ENCODE measurements around the gene SLC24A4.

The SLC24A4 gene

DNA sequence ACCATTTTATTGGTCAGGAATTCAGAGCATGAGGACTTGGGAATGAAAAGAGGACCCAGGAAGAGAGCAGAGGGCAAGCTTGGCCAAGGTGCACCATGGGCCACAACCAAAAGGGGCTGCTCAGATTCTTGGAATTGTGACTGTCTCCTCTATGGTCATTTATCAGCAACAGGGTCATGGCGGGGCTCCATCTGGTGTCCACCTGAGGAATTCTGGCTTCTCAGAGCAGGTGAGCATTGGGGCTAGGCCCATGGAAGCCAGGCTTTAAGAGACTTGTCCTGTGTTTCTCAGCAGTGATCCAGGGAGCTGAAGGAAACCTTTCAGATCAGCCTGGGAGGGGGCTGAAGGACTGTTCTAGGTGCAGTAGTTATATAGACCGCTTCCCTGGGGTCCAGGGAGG is 188.0 kb downstream of the SLC24A4 start:
- DNase-seq = no peak

DNA sequence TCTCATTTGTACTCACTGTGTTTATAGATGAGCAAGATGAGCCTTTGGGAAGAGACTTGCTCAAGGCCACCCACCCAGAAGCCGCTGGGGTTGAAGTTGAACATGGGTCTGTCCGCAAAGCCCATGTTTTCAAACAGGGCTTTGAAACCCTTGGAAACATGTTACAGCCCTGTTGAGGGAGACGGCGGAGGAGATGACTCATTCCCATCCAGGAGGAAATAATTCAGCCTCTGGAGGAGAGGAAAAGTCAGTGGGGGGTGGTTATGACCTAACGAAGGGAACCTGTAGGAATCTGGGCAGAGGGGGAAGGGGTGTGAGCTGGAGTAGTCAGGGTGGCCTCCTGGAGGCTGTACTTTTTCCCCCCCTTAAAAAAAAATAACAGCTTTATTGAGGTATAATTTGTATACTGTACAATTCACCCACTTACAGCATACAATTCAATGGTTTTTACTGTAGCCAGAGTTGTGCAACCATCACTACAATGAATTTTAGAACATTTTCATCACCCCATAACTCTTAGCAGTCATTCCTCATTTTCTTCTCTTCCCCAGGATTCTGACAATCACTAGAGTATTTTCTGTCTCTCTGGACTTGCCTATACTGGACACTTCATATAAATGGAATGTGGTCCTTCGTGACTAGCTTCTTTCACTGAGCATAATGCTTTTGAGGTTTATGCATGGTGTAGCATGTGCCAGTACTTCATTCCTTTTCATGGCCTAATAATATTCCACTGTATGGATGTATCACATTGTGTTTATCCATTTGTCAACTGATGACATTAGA is 188.7 kb downstream of the SLC24A4 start:
- no peak for DNase-seq

DNA sequence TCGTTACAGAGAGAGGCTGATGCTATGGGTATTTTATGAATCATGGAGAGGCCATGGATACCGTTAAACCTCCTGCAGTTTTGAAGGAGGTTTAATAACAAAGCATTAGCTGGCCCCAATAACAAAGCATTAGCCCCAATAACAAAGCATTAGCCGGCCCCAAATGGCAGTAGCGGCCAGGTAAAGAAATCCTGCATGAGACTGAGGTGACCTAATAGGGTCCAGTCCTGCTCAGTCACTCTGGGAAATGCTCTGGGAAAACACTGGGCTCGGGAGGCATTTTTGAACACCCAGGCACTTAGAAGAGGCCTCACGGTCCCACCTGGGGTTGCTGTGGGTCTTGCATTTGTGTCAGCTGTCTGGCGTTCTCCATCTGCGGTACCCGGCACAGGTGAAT is 189.8 kb downstream of the SLC24A4 start:
- no peak for DNase-seq

DNA sequence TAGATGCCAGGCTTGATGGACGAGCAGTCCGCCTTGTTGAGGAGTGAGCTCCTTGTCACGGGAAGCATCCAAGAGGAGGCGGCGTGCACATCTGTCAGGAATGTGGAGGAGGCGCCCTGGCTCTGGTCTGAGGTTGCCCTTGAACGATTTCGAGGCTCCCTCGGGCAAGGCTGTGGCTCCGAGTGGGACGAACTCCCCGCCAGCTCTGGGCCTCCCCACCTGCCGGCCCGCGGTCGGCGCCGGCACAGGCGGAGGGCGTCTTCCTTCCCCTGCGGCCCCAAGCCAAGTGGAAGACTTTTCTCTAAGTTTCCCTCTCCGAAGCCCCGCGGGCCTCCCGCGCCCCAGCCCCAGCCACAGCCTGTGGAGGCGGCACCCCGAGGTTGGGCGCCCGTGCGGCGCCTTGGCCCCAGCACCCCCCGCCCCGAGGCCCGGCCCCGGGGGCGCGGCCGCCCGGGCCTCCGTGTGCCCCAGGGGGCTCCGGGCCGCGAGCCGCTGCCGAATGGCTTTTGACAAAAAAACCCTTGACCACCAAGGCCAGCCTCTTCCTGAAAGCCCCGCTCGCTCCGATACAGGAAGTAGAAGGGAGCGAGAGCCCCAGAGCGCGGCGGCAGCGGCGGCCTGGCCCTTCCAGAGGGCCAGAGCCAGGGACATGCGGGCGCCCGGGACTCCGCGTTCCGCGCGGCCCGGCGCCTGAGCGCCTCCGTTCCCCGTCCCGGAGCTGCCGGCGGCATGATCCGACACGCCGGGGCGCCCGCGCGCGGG is 190.4 kb downstream of the SLC24A4 start, which contains the start of gene RIN3:
Gene RIN3, plus strand, starts transcription at position 578 of the 762 bp plus-strand sequence. Its CDS starts 152 bp downstream, at position 730.
- no peak for DNase-seq

DNA sequence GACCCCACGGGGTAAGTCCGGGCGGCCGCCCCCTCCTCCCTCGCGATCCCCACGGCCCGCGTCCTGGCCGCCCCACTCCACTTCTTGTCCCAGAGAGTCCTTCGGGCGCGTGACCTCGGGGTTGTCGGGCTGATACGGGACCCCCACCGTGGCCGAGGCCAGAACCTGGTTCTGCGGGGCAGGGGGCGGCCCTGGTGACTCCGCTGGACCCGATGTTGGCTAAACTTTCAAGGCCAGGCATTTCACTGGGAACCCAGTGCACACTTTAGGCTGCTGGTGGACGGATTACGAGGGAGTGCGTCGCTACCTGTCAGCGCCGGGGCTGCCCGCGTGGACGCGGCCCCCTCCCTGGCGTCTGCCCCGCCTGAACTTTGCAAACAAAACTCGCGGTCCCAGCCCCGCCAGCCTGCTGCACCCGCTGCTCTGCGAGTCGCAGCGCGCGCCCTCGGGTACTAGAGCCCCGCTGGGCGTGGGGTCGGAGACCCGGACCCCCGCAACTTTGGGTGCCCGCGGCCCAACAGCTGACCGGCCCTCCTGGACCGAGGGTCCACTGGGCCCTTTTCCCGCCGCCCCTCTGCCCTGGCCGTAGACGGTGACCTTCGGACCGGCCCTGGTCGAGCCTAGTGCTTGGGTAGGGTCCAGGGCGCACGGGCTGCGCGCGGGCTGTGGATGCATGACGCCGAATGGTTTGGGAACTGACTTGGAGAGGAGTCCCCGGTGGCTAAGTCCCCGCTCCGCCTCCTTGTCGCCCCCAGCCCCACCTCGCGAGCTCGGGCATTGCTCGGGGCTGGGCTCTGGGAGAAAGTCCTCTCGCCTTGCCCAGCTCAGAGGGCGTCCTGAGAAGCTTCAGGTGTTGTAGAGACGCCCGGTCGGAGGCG is 191.2 kb downstream of the SLC24A4 start:
- DNase-seq = no peak

DNA sequence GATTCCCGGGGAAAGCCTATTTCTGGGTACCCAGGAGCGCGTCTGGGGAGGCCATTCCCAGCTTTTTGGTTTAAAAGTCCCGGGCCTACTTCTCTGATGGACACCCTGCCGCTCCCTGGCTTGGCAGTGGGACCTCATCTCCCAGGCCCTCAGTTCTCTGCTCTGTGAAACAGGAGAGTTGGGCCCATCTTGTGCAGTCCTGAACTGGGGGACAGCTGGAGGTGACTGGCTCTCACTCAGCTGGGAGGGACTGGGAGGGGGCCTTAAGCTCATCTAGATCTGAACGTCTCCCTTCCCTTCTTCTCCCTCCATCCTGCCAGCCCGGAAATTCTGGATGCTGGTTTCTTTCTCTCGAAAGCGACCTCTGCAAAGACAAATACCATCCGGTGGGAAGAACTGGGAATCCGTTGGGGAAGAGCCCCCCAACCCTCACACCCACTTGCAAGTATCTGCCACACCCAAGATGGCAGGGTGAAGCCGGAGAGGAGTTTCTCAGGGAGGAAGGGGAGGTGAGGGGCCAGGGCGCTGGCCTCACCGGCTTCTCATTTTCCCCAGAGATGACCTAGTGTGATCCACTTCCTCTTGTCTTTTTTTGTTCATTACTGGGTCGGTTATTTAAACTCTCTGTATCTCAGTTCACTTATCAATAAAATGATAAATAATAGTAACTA is 192.0 kb downstream of the SLC24A4 start:
- DNase-seq = no peak

DNA sequence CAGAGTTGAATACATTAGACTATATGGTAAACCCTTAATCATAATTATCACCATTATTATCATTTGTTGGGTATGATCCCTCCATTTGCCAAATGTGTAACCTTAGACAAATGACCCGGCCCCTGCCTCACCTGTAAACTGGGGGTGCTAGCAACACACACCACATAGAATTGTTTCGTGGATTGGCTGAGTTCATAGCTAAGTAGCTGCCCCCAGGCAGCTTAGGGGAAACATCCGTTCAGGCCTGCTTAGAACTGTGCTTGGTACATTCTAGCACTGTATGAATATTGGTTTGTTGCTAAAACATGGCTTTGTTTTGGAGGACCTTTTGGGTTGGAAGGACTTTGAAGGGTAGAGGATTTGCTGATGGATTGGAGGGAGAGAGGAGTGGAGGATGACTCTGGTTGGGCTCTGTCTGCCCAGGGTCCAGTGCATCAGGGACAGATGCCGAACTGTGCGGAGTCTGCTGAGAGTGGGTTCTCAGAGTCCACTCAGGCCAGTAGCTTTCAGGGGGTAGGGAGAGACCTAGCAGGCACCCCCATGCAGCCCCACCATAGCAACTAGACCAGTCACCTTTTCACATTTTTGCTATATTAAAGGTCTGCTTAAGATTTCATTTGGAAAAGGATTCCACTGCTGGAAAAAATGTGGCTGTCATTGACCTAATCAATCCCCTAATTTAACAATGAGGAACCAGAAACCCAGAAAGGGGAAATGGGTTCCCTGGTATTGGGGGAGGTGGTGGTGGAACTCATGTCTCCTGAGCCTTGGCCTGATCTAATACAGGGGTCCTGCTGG is 192.8 kb downstream of the SLC24A4 start:
- DNase-seq = no peak

DNA sequence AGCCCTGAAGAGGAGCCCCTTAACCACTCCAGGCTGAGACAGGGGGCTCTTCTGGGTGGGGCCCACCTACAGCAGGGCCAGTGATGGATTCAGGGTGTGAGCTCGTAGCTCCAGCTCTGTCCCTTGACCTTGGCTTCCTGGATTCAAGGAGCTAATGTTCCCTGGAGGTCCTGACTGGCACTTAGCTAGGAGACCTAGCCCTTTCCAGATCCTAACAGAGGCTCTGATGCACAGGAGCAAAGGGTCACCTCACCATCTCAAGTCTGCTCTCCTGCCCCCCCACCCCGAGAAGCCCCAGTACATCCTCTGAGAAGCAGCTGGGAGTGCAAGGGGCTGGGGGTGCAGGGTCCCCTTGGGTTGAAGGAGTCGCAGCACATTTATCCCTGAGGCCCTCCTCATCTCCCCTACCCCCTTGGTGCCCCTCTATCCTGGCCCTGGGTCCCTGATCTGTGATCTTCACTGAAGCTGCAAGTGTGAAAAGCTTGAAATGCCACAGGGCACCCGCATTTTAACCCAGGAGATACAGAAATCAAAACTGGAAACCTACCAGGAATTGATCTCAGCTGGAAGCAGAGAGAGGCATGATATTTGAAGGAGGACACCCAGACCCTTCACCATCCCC is 193.5 kb downstream of the SLC24A4 start:
- no peak for DNase-seq

DNA sequence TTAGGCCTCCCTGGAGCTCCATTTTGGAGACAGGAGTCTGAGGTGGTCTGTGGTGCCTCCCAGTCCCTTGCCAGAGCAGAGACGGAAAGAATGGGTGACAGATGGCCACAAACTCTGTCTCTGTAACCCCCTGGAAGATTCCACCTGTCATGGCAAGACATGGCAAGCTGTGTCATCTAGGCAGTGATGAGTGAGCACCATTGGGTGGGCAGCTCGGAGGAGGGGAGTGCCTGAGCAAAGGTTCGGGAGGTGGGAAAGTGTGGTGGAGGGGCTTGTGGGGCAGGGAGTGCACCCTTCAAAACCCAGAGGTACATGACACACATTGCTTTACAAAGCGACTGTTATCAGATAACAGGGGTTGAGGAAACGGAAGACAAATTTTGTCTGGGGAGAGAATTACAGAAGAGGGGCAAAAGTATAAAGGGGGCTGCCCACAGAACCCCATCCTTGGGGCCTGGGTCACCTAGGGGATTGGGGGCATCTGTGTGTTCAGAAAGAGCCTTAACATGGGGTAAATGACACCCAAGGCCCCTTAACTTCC is 194.1 kb downstream of the SLC24A4 start:
- no peak for DNase-seq

DNA sequence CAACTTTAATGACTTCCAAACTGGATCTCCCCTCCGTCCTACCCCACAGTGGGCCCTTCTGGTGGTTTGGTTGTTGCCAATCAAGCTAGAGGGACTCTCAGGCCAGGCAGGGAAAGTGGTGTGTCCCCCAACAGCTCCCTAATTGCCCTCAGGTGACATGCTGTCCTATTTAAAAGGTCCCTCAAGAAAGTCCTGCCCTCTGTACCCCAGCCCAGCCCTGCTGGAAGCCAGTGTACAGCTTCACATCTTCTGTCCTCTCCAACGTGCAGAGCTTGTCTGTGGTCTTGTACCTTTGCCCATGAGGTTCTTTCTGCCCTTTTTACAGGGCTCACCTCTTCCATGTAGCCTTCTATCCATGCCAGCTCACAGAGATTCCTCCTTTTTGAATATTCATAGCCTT is 194.8 kb downstream of the SLC24A4 start:
- DNase-seq = no peak

DNA sequence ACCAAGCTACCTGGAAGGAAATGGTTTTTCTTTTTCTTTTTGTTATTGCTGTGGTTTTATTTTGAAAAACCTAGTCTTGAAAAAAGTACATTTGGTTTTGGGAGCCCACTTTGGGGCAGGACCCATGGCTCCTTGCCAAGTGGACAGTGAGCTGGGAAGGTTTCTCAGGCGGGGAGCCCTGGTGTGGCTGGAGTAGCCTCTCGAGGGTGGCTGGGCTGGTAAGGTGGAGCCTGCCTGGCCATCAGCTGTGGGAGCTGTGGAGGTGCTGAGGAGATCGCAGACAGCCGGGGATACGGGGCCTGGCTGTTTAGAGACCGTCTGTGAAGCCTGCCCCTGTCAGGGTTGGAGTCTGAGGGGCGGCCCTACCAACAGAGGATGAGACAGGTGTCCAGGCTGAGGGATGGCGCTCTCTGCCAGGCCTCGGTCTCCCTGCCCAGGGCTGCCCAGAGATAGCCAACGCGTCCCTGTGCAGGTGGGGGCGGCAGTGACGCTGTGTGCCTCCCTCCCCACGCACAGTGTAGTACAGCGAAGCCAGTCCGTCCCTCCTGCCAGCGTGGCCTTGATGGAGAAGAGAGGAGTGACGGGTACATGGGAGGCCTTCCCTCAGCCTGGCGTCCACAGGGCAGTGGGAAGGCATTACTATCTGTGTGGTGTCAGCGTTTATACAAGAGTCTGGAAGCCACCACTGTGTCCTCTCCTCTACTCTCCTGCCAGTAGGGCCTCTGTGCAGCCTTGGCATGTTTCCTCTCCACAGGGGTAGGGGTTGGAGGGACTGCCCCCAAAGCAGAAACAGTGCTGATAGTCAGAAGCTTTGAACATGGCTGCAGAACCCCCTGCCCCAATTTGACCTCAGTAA is 196.5 kb downstream of the SLC24A4 start:
- DNase-seq = no peak

DNA sequence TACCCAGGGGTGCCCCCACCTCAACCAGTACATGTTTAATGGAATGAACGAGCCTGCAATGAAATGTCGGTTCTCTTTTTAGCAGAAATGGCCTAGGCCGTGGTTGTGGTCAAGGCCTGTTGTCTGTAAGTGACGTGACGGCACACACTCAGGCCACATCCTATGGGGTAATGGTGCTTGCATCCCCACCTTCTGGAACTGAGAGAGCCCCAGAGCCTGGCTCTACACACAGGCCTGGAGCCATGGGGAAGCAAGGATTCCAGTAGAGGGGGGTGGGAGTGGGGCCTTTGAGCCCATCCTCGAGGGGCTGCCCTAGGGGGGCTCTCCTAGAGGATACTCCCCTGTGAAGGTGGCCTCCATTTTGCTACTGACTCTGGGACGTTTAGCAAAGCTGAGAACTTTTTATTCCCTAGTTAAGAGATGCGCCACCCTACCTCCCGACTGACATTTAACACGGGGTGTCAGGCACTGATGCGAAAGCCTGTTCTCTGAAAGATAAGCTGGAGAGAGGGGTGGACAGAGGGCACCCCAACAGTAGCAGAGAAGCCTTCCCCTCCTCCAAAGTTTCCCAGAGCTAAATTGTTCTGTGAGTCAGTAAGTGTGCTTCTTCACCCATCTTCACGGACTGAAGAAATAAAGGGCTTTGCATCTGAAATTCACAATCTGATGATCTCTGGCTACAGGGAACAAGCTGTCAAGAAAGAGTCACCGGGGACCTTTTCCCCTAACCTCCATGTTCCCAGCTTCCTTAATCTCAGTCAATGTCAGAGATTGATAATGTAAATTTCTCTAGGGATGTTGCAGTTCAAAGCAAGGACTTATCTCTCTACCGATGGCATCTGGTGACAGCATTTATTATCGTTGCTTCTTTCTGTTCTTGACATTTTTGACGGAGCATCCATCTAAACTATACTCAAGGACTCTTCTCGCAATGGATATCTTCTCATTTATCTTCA is 197.4 kb downstream of the SLC24A4 start:
- DNase-seq = no peak

DNA sequence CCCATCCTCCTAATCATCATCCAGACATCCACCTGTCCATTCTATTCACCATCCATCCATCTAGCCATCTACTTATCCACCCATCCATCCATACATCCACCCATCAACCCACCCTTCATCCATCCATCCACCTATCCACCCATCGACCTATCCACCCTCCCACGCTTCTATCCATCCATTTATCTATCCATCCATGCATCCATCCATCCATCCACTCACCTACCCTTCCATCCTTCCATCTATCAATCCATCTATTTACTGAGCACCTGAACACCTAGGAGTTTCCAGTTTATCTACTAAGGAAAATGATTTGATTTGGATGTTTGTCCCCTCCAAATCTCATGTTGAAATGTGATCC is 198.1 kb downstream of the SLC24A4 start:
- DNase-seq = no peak

DNA sequence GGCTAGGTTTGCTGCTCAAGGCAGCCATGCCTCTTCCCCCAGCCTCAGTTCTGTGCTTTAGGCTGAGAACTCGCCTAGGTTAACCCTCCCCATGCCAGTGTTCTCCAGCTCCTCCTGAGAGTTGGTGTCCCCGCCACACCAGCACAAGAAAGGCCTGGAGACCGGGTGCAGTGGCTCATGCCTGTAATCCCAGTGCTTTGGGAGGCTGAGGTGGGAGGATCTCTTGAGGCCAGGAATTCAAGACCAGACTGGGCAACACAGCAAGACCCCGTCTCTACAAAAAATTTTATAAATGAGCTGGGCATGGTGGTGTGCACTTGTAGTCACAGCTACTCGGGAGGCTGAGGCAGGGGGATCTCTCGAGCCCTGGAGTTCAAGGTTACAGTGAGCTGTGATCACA is 200.8 kb downstream of the SLC24A4 start:
- no peak for DNase-seq

DNA sequence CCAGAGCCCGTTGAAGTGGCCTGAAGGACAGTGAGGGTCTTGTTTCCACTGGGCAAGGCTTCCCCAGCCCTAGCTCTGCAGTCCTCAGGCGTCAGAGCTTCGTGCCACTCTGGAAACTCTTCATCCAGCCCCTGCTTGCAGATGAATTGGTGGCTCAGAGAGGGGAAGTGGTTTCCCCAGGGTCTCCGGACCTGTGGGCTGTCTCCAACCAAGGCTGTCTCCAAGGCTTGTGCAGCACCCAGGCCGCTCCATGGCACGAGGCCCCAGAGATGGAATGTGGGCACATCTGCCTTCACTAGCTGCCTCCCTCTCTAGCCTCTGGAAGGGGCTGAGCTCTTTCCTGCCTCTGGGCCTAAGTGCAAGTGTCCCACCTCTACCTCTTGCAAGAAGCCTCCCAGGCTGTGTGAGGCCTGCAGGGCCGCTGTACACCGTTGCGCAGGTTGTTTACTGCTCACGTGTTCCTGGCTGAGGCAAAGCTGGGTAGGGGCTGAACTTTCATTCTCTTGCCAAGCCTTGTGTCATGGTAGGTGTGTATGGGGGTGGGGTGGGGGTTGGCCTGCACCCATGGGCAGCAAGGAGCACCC is 201.7 kb downstream of the SLC24A4 start:
- no peak for DNase-seq

DNA sequence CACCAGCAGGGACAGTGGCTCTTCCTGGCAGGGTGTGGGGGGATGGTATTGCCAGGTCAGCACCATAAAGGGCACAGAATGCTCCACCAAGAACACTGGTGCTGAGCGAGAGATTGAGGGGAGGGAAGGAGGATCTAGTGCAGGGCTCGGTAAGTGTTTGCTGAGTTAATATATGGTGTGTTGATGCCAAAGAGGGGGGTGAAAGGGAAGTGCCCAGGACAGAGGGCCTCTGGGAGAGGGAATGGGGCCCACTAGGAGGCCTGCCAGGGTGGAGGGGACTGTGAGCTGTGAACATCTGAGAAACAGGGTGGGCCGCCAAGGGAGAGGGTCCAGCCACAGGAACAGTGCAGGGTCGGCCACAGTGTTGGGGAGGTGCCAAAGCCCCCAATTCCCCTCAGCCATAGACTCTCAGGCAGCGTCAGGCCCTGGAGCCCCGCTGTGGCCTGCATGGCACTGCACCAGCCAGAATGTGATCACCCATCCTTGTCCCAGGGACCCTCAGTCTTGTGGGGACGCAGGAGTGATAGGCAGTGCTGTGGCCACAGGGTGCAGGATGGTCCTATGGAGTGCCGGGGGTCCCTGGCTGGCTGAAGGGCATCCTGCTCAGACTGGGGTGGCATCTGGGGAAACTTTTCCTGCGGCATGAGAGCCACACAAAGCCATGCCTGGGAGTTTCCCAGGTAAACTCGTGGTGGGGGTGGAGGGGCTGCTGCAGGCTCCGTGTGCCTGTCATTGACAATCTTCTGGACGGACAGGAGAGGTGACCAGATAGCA is 202.5 kb downstream of the SLC24A4 start:
- no peak for DNase-seq

DNA sequence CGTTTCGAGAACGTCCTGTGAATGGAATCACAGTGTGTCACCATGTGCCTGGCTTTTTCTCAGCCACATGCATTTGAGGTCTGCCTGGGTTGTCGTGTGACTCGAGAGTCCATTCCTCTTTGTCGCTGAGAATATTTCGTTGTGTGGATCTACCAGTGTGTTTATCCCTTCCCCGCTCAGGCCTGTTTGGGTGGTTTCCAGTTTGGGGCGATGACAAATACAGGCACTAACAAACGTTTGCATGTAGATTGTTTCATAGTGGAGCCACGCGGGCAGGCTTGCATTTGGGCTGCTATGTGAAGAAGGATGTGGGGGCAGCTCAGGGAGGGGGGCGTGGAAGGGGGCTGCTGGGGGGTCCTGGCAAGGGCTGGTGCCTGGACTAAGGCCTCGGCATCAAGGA is 204.8 kb downstream of the SLC24A4 start:
- no peak for DNase-seq

Measured in NCI-H1930 (cell line).